GM12878 (cell line): ENCODE results near the gene PDSS1. TPM values are rescaled to one million over a fixed set of nuclear protein-coding genes. Genes with fewer than 3 reads are reported as not detected.

ENCODE experiments used
- ATAC-seq: fragments of 200-7000 bp; cut with Tn5 transposase; 3 replicates; pipeline ENCODE4 v1.9.1; 2020; ENCODE audit warnings: mild to moderate bottlenecking, moderate library complexity
- BruUV-seq: library from RNA; stranded (reverse); fragments of 400-500 nt; replicated peaks from 2 replicates; lab custom pipeline; 2021; lab: Mats Ljungman, UMichigan
- CTCF ChIA-PET: fragments of 300-600 bp; sonication (Branson Sonifier 250); formaldehyde crosslinking; extraction: SDS; loops from one replicate; lab custom pipeline; 2021; ENCODE audit warnings: inconsistent platforms; lab: Yijun Ruan, JAX
- POLR2A ChIA-PET: fragments of 350-600 bp; formaldehyde crosslinking; extraction: SDS; loops from one replicate; lab custom pipeline; 2021; ENCODE audit warnings: inconsistent platforms; lab: Charles Lee
- RAD21 ChIA-PET: fragments of 300-600 bp; sonication (Branson Sonifier 250); formaldehyde crosslinking; loops from one replicate; lab custom pipeline; 2023; ENCODE audit warnings: antibody characterized with exemption; ENCODE audit not compliant: unreplicated experiment; lab: Charles Lee
- SMC1A ChIA-PET: fragments of 300-600 bp; sonication (Branson Sonifier 250); formaldehyde crosslinking; loops from one replicate; lab custom pipeline; 2023; ENCODE audit not compliant: unreplicated experiment, uncharacterized antibody; lab: Charles Lee
- DNase-seq: peaks from one replicate; pipeline ENCODE4 v3.0.0-alpha.2; 2011; ENCODE audit warnings: low read depth, low spot score
- FAIRE-seq: peaks from 3 replicates; lab custom pipeline; 2011; peaks lifted over from hg19 to GRCh38; lab: Jason Lieb, UNC
- H2AFZ ChIP-seq: 2 replicates; pipeline ENCODE4 v1.6.0; 2011; ENCODE audit warnings: low read depth, low read length, control low read depth; ENCODE audit not compliant: control insufficient read depth
- H3K27ac ChIP-seq: 2 replicates; pipeline ENCODE4 v1.5.1; 2011; ENCODE audit warnings: control low read depth; ENCODE audit not compliant: control insufficient read depth, insufficient read depth
- H3K27me3 ChIP-seq, 2 experiments: replicated peaks in 1 of 2; 2 replicates each; pipeline versions ENCODE4 v1.6.0 to v1.6.1; 2011; ENCODE audit warnings: low read length in 1 of 2; ENCODE audit not compliant: control insufficient read depth in 2 of 2, insufficient read depth in 2 of 2
- H3K36me3 ChIP-seq, 2 experiments: 2 replicates each; pipeline ENCODE4 v1.5.1; 2011; ENCODE audit warnings: low read length in 1 of 2; ENCODE audit not compliant: control insufficient read depth in 2 of 2, insufficient read depth in 2 of 2
- H3K4me1 ChIP-seq: 2 replicates; pipeline ENCODE4 v1.6.1; 2011; ENCODE audit warnings: mild to moderate bottlenecking, low read length, moderate library complexity, mixed read lengths; ENCODE audit not compliant: control insufficient read depth, insufficient read depth
- H3K4me2 ChIP-seq: 2 replicates; pipeline ENCODE4 v1.6.0; 2011; ENCODE audit warnings: control low read depth; ENCODE audit not compliant: control insufficient read depth, insufficient read depth
- H3K4me3 ChIP-seq: fragments of 200-600 bp; sonication (generic); 2 replicates; pipeline ENCODE4 v1.5.1; 2016
- H3K79me2 ChIP-seq: 2 replicates; pipeline ENCODE4 v1.6.0; 2011; ENCODE audit warnings: low read length; ENCODE audit not compliant: control insufficient read depth, insufficient read depth
- H3K9ac ChIP-seq: 2 replicates; pipeline ENCODE4 v1.8.0; 2011; ENCODE audit warnings: low read length, control low read depth, mixed read lengths; ENCODE audit not compliant: control insufficient read depth, insufficient read depth
- H3K9me3 ChIP-seq: replicated peaks from 3 replicates; pipeline ENCODE4 v1.5.1; 2011; ENCODE audit warnings: mild to moderate bottlenecking, low read length; ENCODE audit not compliant: control insufficient read depth, insufficient read depth
- H4K20me1 ChIP-seq: 2 replicates; pipeline ENCODE4 v1.6.0; 2011; ENCODE audit not compliant: control insufficient read depth, insufficient read depth
- ATF2 ChIP-seq: IDR thresholded peaks from 2 replicates; pipeline ENCODE4 v1.6.1; 2012; ENCODE audit warnings: low read length, inconsistent platforms
- BRCA1 ChIP-seq: IDR thresholded peaks from 2 replicates; pipeline ENCODE4 v1.6.1; 2011; ENCODE audit warnings: low read depth, low read length, improper control_type of control experiment
- CEBPB ChIP-seq, 2 experiments: fragments of 150-350 bp in 1 of 2; IDR thresholded peaks; 2 replicates each; pipeline ENCODE4 v1.6.1; 2012 to 2014; ENCODE audit warnings: low read depth in 2 of 2, low read length in 2 of 2, borderline replicate concordance in 1 of 2, inconsistent platforms in 1 of 2
- CTCF ChIP-seq, 3 experiments: IDR thresholded peaks in 2 of 3; conservative IDR thresholded peaks in 1 of 3; 2 replicates each; pipeline ENCODE4 v1.5.1; 2011; ENCODE audit warnings: low read depth in 3 of 3, low read length in 3 of 3, mild to moderate bottlenecking in 3 of 3, control low read depth in 2 of 3, moderate library complexity in 2 of 3, inconsistent platforms in 1 of 3, mixed read lengths in 1 of 3; ENCODE audit not compliant: control insufficient read depth in 2 of 3, insufficient read depth in 1 of 3; ENCODE audit errors: extremely low read depth in 1 of 3
- EED ChIP-seq: sonication (generic); IDR thresholded peaks from 2 replicates; pipeline ENCODE4 v1.6.1; 2016; ENCODE audit warnings: antibody characterized with exemption, low read depth
- NFXL1 ChIP-seq: fragments of 450-650 bp; IDR thresholded peaks from 2 replicates; pipeline ENCODE4 v1.6.1; 2017; ENCODE audit warnings: antibody characterized with exemption, mild to moderate bottlenecking, borderline replicate concordance
- NRF1 ChIP-seq: conservative IDR thresholded peaks from 2 replicates; pipeline ENCODE4 v1.6.1; 2011; ENCODE audit warnings: mild to moderate bottlenecking, low read depth, low read length, improper control_type of control experiment
- PBX3 ChIP-seq: IDR thresholded peaks from 2 replicates; pipeline ENCODE4 v1.6.1; 2011; ENCODE audit warnings: mild to moderate bottlenecking, low read depth, low read length, moderate library complexity; ENCODE audit not compliant: insufficient replicate concordance
- SKIL ChIP-seq: fragments of 450-650 bp; IDR thresholded peaks from 2 replicates; pipeline ENCODE4 v1.6.1; 2017; ENCODE audit warnings: mild to moderate bottlenecking, low read depth, inconsistent platforms; ENCODE audit not compliant: poor library complexity, severe bottlenecking
- WGBS: methylation state at CpG from one replicate; pipeline ENCODE4 v1.1.6; 2016; ENCODE audit warnings: low lambda C conversion rate; ENCODE audit not compliant: insufficient replicate concordance, insufficient coverage; ENCODE audit errors: missing lambda C conversion rate; 5-methylcytosine and 5-hydroxymethylcytosine counted together
- in situ Hi-C: fragments of 300-500 bp; cut with MboI; formaldehyde crosslinking; loops from 9 replicates; pipeline ENCODE4 v1.14.3; 2018; ENCODE audit warnings: mixed read lengths
- intact Hi-C: fragments of 100-400 bp; cut with micrococcal nuclease; formaldehyde crosslinking; loops from one replicate; pipeline ENCODE4 v1.14.2; 2022; ENCODE audit not compliant: unreplicated experiment
- polyA plus RNA-seq, 11 experiments: library from polyadenylated mRNA; depleted of rRNA in 4 of 11; unstranded in 6 of 11; stranded (reverse) in 5 of 11; fragments of >200 nt; fragmentation: Nextera tagmentation in 4 of 11; fragmentation: Illumina TruSeq in 1 of 11; extraction: Ambion mirVana in 4 of 11; extraction: Trizol in 1 of 11; gene quantifications; 1 replicate in 1 of 11; 2 replicates in 10 of 11; pipeline versions ENCODE4 v1.2.1 to v1.2.3, GENCODE V29; 2011 to 2016; ENCODE audit warnings: inconsistent platforms in 2 of 11, missing spikeins in 2 of 11, low read depth in 1 of 11
- total RNA-seq, 4 experiments: library from RNA; depleted of rRNA in 3 of 4; stranded (reverse); fragments of >200 nt in 3 of 4; fragmentation: Illumina TruSeq in 1 of 4; extraction: Trizol in 1 of 4; gene quantifications; 2 replicates each; pipeline versions ENCODE4 v1.2.1 to v1.2.3, GENCODE V29; 2013 to 2021

The PDSS1 gene
- total and polyA plus RNA-seq, 10 of the 15 experiments (the other 5 are each of a cell fraction or from before 2014, with no cell fraction given): 12.2 to 48.2 (median 35.9) TPM

GRCh38 chr10:26679588-26679987, 17.9 kb upstream of the PDSS1 start (continued):
- TF ChIP-seq SKIL (no peak), CTCF (IDR thresholded peaks at IDR 0.05 in 2 of 3, conservative IDR thresholded peaks at IDR 0.05 in 1 of 3; ENCODE audit: control insufficient read depth in 2 of 3, extremely low read depth in 1 of 3, insufficient read depth in 1 of 3, low read depth in 3 of 3, low read length in 3 of 3) (no peak), EED (no peak)

GRCh38 chr10:26681076-26681475, 16.4 kb upstream of the PDSS1 start:
- Histone ChIP-seq H3K79me2 (no peaks in the 10 kb centered on the region), H3K9me3 (no peaks in the 10 kb centered on the region), H3K27ac (no peak overlapping the region), H3K4me1 (no peaks in the 10 kb centered on the region), H3K4me2 (no peak overlapping the region), H3K9ac (no peak overlapping the region), H3K4me3 (no peak overlapping the region), H3K27me3 (no peaks in the 10 kb centered on the region), H3K36me3 (no peaks in the 10 kb centered on the region), H4K20me1 (no peaks in the 10 kb centered on the region), H2AFZ (no peak overlapping the region)
- intact Hi-C loops (no loop called here), in situ Hi-C loops (no loop called here)
- ChIA-PET CTCF (interaction anchor here (3.2 kb wide), 1 partner anchor 201 kb away, joined by 15 read pairs; no protein-coding TSS in a partner anchor), SMC1A (interaction anchor here (4.7 kb wide), 1 partner anchor 201 kb away, joined by 25 read pairs; no protein-coding TSS in a partner anchor), POLR2A (no interaction called here), RAD21 (no interaction called here)
- 83% methylated on average over 1 of the region's 1 CpG for WGBS
- DNase-seq (no peak), ATAC-seq (no peak), FAIRE-seq (no peak)
- no TSS peak for BruUV-seq
- TF ChIP-seq CEBPB (IDR thresholded peaks at IDR 0.05; ENCODE audit: borderline replicate concordance in 1 of 2, low read depth in 2 of 2, low read length in 2 of 2) (no peak), NFXL1 (no peak), NRF1 (no peak), ATF2 (no peak), BRCA1 (no peak), PBX3 (no peak)
